Rectal smooth muscle tissue (tissue), 1 donor: ENCODE data around the gene COX6B2.

Experiments used
- H3K27ac ChIP-seq: one replicate; pipeline ENCODE4 v1.7.0; 2013; ENCODE audit warnings: low read depth, low read length, inconsistent platforms
- H3K27me3 ChIP-seq: one replicate; pipeline ENCODE4 v1.7.0; 2013; ENCODE audit warnings: low read length; ENCODE audit not compliant: control insufficient read depth, insufficient read depth
- H3K36me3 ChIP-seq: one replicate; pipeline ENCODE4 v1.7.0; 2013; ENCODE audit warnings: low read length; ENCODE audit not compliant: control insufficient read depth, insufficient read depth
- H3K4me1 ChIP-seq: one replicate; pipeline ENCODE4 v1.7.0; 2013; ENCODE audit warnings: low read length; ENCODE audit not compliant: control insufficient read depth, insufficient read depth
- H3K4me3 ChIP-seq: one replicate; pipeline ENCODE4 v1.7.0; 2013; ENCODE audit warnings: low read length
- H3K9ac ChIP-seq: one replicate; pipeline ENCODE4 v1.7.0; 2013; ENCODE audit warnings: low read length

The COX6B2 gene

DNA sequence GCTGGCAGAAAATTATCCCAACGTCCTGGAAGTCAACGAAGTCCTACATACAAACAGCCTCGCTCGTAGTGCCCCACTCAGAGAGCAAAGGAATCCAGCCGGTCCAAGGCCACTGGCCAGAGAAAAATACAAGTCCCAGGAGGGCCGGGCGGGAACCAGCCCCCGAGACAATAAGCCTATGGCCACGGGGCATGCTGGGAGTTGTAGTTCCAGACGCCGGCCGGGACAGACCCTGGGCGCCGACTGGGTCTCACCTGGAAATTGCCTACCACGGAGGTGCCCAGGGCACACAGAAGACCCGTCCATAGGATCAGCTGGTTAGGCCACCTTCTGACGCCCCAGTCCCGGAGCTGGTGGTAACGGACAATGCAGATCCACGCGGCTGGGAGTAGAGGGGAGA lies 34.7 kb downstream of the COX6B2 start:
- Histone ChIP-seq H3K27ac (no peak overlapping the region), H3K4me1 (no peaks in the 10 kb centered on the region), H3K4me3 (no peak overlapping the region), H3K27me3 (peaks cover 4% of the 10 kb centered on the region), H3K9ac (no peak overlapping the region), H3K36me3 (no peaks in the 10 kb centered on the region)

DNA sequence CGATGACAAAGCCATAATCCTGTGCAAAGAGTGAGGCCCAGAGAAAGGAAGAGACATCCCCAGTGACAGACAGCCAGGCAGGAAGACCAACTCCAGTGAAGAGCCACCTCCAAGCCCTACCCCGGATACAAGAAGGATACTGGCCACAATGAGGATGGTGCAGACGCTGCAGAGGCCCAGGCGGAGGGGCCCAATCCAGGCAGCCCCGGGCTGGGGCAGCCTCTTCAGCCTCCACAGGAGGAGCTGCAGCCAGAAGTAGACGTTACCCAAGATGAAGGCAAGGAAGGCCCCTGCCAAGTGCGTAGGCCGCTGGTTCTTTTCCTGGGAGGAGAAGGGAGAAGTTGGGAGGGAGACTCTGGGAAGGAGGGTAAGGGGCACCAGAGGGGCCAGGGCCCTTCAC lies 37.9 kb downstream of the COX6B2 start:
- Histone ChIP-seq H3K4me1 (no peaks in the 10 kb centered on the region), H3K9ac (no peak overlapping the region), H3K27me3 (peaks cover 4% of the 10 kb centered on the region), H3K27ac (no peak overlapping the region), H3K36me3 (no peaks in the 10 kb centered on the region), H3K4me3 (no peak overlapping the region)

DNA sequence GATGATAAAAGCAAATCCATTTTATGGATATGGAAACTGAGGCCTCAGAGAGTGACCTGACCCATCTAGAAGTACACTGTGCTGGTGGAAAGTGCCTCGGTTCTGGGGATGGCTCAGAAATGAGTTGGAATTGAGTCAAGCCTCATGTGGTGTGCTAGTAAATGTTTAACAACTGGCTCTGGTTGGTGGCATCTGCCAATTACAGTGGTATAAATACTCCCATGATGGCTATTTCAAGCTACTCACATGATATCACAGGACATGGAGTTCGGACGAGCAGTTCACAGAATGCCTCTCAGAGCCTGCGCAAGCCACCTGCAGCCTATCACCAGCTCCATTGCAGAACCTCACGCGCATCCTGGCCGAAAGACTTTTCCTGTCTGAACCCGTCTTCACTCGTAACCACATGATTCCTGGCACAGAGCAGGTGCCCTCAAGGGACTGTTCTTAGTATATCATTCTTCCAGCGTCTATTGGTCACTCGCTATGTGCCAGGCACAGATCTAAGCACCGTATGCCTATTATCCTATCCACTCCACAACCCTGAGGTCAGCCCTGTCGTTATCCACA lies 38.5 kb downstream of the COX6B2 start:
- Histone ChIP-seq H3K27me3 (peaks cover 3% of the 10 kb centered on the region), H3K4me1 (no peaks in the 10 kb centered on the region), H3K27ac (no peak overlapping the region), H3K4me3 (no peak overlapping the region), H3K9ac (no peak overlapping the region), H3K36me3 (no peaks in the 10 kb centered on the region)

DNA sequence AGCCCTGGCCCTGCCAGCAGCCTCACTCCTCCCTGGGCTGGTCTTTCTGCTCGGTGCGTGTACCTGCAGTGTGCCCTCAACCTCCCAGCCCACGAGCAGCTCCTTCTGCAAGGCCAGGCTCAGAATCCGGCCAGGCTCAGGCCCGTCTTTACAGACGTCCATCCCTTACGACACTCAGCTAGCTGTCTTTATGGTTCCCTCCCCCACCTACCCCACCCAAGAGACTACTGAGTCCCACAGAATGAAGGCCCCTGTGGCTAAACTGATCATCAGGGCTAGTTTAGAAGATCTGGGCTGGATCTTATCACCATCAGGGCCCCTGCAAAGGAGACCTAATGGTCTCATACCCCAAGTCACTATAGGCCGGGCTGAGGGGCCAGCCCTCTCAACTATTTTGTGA lies 40.1 kb downstream of the COX6B2 start:
- Histone ChIP-seq H3K36me3 (no peaks in the 10 kb centered on the region), H3K9ac (no peak overlapping the region), H3K4me1 (no peaks in the 10 kb centered on the region), H3K4me3 (no peak overlapping the region), H3K27me3 (no peaks in the 10 kb centered on the region), H3K27ac (no peak overlapping the region)

DNA sequence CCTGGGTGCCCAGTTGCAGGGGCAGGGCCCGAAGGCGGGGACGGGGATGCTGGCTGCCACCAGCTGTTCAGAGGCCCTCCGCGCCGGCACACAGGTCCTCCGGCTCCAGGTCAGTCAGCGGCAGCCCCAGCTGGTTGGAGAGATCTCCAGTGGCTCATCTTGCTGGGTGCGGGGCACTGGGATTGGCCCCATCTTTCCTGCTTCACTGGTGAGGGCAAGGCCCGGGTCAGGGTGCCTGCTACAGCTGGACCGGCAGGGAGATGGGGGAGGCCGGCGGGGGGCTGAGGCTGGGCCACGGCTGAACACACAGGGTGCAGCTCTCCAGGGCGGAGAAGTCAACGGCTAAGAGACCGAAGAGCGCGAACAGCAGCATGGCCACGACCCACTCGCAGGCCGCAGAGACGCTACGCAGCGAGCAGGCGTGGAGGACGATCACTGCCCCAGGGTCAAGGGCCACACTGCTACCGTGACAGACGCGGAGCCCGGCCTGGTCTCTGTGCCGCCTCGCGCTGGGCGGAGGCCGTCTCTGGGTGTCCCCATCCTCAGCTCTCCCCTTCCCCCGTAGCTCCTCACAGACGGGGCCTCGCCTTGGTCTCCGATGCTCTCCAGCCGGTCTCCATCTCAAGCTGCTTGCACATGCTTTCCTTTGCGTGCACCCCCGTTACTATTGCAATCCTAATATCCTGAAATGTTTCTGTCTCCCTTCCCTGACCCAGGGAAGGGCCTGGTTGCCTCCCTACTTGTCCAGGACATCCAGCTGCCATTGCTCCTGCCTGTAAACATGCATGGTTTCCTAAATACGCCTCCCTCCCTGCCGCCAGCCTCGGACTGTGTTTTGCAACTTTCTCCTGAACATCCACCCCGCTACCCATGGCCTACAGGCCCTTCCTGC lies 41.7 kb downstream of the COX6B2 start:
- Histone ChIP-seq H3K27me3 (no peaks in the 10 kb centered on the region), H3K9ac (no peak overlapping the region), H3K27ac (no peak overlapping the region), H3K36me3 (no peaks in the 10 kb centered on the region), H3K4me1 (no peaks in the 10 kb centered on the region), H3K4me3 (no peak overlapping the region)

DNA sequence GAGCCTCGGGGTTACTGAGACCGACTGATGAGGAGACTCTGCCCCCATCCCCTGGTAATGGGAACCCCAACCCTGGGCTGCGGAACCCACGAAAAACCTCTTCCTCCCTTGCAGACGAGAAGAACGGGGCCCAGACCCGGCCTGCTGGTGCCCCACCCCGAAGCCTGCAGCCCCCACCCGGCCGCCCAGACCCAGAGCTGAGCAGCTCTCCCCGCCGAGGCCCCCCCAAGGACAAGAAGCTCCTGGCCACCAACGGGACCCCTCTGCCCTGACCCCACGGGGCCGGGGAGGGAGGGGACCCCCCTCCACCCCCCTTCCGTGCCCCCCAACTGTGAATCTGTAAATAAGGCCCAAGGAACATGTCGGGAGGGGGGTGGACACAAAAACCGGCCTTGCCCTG lies 42.7 kb downstream of the COX6B2 start:
- Histone ChIP-seq H3K27ac (no peak overlapping the region), H3K4me1 (no peaks in the 10 kb centered on the region), H3K4me3 (no peak overlapping the region), H3K36me3 (peaks cover under 1% of the 10 kb centered on the region), H3K9ac (no peak overlapping the region), H3K27me3 (no peaks in the 10 kb centered on the region)

DNA sequence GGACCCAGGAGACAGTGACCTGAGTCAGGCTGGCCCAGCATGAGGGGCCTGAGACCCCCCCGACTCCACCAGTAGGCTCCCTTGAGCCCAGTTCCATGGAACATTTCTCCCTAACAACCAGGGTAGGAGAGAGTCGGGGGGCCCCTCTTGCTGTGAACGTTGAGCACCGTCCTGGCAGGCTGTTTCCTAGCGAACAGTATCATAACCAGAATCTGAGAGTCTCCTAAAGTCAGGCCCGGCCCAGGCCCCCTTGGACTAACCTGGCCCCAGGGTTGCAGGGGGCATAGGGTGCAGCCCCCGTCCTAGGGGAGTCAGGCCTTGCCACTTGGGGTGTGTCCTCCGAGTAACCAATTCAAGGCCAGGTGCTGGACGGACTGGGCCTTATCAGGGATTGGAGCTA lies 43.1 kb downstream of the COX6B2 start:
- Histone ChIP-seq H3K36me3 (peaks cover 2% of the 10 kb centered on the region), H3K27ac (no peak overlapping the region), H3K9ac (no peak overlapping the region), H3K4me3 (no peak overlapping the region), H3K27me3 (no peaks in the 10 kb centered on the region), H3K4me1 (no peaks in the 10 kb centered on the region)

DNA sequence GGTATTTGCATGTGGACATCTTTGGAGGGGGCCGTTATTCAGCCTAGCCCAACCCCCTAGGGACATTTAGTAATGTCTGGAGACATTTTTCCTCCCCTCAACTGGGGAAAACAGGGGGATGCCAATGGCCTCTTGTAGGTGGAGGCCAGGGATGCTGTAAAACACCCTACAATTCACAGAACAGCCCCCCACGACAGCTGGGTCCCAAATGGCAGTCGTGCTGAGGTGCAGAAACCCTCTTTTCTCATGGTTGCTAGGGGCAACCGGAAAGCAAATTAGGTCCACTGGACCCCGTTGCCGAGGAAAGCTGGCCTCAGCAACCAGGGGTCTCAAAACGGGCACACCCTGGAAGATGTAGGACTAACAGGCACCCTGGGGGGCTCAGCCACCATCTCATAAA lies 44.0 kb downstream of the COX6B2 start:
- no peak overlapping the region for H3K27ac ChIP-seq
- H3K4me1 ChIP-seq, result no peaks in the 10 kb centered on the region
- H3K36me3 ChIP-seq, result peaks cover 2% of the 10 kb centered on the region
- H3K4me3 ChIP-seq, result no peak overlapping the region
- H3K27me3 ChIP-seq, result no peaks in the 10 kb centered on the region
- no peak overlapping the region for H3K9ac ChIP-seq

DNA sequence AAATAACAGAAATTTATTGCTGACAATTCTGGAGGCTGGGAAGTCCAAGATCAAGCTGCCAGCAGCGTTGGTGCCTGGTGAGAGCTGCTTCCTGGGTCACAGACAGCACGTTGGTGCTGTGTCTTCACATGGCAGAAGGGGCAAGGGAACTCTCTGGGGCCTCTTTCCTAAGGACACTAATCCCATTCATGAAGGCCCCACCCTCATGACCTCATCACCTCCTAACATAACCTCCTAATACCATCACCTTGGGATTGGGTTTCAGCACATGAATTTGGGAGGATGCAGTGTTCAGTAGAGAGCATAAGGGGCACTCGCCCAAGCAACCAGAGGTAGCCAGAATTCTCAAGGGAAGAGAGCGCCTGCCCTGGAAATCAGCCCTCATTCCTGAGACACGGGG lies 45.1 kb downstream of the COX6B2 start:
- peaks cover 2% of the 10 kb centered on the region for H3K36me3 ChIP-seq
- no peaks in the 10 kb centered on the region for H3K27me3 ChIP-seq
- H3K4me1 ChIP-seq, result no peaks in the 10 kb centered on the region
- no peak overlapping the region for H3K4me3 ChIP-seq
- no peak overlapping the region for H3K9ac ChIP-seq
- H3K27ac ChIP-seq, result no peak overlapping the region

DNA sequence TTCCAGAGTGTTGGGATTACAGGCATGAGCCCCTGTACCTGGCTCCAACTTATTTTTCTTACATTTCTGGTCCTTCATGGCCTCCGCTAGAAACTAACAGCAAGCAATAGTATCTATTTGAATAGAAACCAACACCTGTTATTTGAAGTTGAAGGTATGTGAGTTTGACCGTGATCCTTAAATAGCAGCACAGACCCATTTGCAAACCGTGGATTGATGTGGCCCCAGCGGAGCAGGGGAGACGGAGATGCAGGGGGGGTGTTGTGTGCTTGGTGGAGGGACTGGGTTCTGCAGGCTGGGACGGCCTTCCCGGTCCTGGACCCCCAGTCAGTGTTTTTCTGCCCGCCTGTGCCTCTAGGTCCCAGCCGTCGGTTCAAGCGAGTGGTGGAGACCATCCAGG lies 46.2 kb downstream of the COX6B2 start:
- H3K4me1 ChIP-seq, result no peaks in the 10 kb centered on the region
- no peak overlapping the region for H3K4me3 ChIP-seq
- no peak overlapping the region for H3K9ac ChIP-seq
- no peak overlapping the region for H3K27ac ChIP-seq
- H3K27me3 ChIP-seq, result no peaks in the 10 kb centered on the region
- peaks cover 2% of the 10 kb centered on the region for H3K36me3 ChIP-seq

DNA sequence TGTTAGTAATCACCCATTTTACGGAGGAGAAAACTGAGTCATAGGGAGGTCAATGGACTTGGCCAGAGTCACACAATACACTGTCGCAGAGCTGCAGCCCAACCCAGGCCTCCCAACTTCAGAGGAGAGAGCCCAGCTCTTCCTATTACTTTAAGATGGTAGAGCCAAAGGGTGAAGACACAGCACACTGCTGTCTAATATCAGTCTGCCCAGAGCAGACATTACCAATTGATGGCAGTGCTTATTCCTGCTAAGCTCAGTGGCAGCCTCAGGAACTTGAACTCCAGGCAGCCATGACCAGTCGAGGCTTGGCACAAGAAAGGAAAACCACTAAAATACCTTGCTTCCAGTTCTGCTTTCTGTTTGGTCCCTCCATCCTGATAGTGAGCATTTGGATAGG lies 47.8 kb downstream of the COX6B2 start:
- Histone ChIP-seq H3K36me3 (peaks cover 2% of the 10 kb centered on the region), H3K4me3 (no peak overlapping the region), H3K4me1 (no peaks in the 10 kb centered on the region), H3K27me3 (no peaks in the 10 kb centered on the region), H3K9ac (no peak overlapping the region), H3K27ac (no peak overlapping the region)

DNA sequence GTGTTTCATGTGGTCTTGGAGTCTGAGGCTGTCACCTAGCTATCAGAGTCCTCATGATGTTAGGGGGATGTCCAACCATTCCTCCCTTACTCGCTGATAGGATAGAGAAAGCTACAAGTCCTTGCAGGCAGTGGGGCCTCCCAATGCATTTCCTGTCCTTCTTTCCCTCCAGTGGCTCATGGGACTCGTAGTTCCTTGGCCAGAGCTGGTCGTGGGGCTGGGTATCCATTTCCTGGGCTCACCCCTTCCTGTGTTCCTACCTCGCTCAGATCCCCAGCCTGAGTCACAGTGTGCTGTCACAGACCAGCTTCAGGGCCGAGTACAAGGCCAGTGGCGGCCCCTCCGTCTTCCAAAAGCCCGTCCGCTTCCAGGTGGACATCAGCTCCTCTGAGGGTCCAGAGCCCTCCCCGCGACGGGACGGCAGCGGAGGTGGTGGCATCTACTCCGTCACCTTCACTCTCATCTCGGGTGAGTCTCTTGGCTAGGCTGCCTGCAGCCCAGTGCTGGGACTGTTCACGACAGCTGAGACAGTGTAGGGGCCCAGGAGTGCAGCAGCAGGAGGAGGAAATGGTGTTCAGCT lies 48.4 kb downstream of the COX6B2 start:
- Histone ChIP-seq H3K27ac (no peak overlapping the region), H3K4me3 (no peak overlapping the region), H3K27me3 (no peaks in the 10 kb centered on the region), H3K4me1 (no peaks in the 10 kb centered on the region), H3K36me3 (peaks cover 2% of the 10 kb centered on the region), H3K9ac (no peak overlapping the region)

DNA sequence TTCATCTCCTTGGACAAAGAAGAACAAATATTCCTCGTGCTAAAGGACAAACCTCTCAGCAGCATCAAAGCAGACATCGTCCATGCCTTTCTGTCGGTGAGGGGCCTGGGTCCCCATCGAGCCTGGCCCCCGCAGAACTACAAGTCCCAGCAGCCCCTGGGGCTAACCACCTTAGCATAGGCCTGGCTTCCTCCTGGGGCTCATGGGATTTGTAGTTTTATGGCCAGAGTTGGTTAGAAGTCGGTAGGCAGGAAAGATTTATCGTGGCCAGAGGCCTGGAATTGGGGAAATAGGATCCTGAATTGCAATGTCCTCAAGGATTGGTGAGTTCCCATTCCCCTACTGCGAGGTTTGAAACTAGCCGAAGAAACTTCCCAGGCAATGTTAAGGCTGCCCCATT lies 49.0 kb downstream of the COX6B2 start:
- no peak overlapping the region for H3K27ac ChIP-seq
- no peaks in the 10 kb centered on the region for H3K4me1 ChIP-seq
- no peak overlapping the region for H3K9ac ChIP-seq
- H3K36me3 ChIP-seq, result peaks cover 2% of the 10 kb centered on the region
- H3K27me3 ChIP-seq, result no peaks in the 10 kb centered on the region
- no peak overlapping the region for H3K4me3 ChIP-seq
